BE2C (cell line): ENCODE results near the gene KRT32.

Source experiments
- DNase-seq: peaks from one replicate; pipeline ENCODE4 v3.0.0-alpha.2; 2020
- H3K27me3 ChIP-seq: fragments of 250-450 bp; sonication (Bioruptor Pico); 2 replicates; pipeline ENCODE4 v1.5.1; 2020; ENCODE audit warnings: mild to moderate bottlenecking
- H3K36me3 ChIP-seq: fragments of 250-450 bp; sonication (Bioruptor Pico); 2 replicates; pipeline ENCODE4 v1.5.1; 2020; ENCODE audit warnings: mild to moderate bottlenecking
- H3K4me1 ChIP-seq: fragments of 250-450 bp; sonication (Bioruptor Pico); 2 replicates; pipeline ENCODE4 v1.5.1; 2020
- H3K4me3 ChIP-seq: 2 replicates; pipeline ENCODE4 v1.5.1; 2011; ENCODE audit warnings: low read depth, low read length
- H3K9me3 ChIP-seq: fragments of 250-450 bp; sonication (Bioruptor Pico); 2 replicates; pipeline ENCODE4 v1.5.1; 2020
- CTCF ChIP-seq: IDR thresholded peaks from 2 replicates; pipeline ENCODE4 v1.5.1; 2012; ENCODE audit warnings: mild to moderate bottlenecking, low read depth, low read length

The KRT32 gene

GRCh38 chr17:41504246-41504977 is 37.2 kb upstream of the KRT32 start:
- H3K4me1 ChIP-seq = peaks cover 5% of the 10 kb centered on the region; the same call in 1 of the 2 replicates
- H3K9me3 ChIP-seq = no peaks in the 10 kb centered on the region
- no peak for DNase-seq
- no peak for TF ChIP-seq CTCF
- no peaks in the 10 kb centered on the region for H3K27me3 ChIP-seq
- no peaks in the 10 kb centered on the region for H3K36me3 ChIP-seq
- H3K4me3 ChIP-seq = no peak overlapping the region

GRCh38 chr17:41503202-41503601 is 36.0 kb upstream of the KRT32 start:
- no peak for TF ChIP-seq CTCF
- no peaks in the 10 kb centered on the region for H3K27me3 ChIP-seq
- no peaks in the 10 kb centered on the region for H3K36me3 ChIP-seq
- no peaks in the 10 kb centered on the region for H3K9me3 ChIP-seq
- H3K4me1 ChIP-seq = peaks cover 5% of the 10 kb centered on the region; the same call in 1 of the 2 replicates
- no peak overlapping the region for H3K4me3 ChIP-seq
- no peak for DNase-seq

GRCh38 chr17:41500131-41500911 is 33.1 kb upstream of the KRT32 start:
- no peak for DNase-seq
- TF ChIP-seq CTCF = no peak
- Histone ChIP-seq H3K4me3 (no peak overlapping the region), H3K36me3 (no peaks in the 10 kb centered on the region), H3K9me3 (no peaks in the 10 kb centered on the region), H3K4me1 (peaks cover 5% of the 10 kb centered on the region; the same call in 1 of the 2 replicates), H3K27me3 (no peaks in the 10 kb centered on the region)

GRCh38 chr17:41499714-41500113 is 32.5 kb upstream of the KRT32 start:
- Histone ChIP-seq H3K9me3 (no peaks in the 10 kb centered on the region), H3K27me3 (no peaks in the 10 kb centered on the region), H3K4me1 (peaks cover 5% of the 10 kb centered on the region; the same call in 1 of the 2 replicates), H3K4me3 (no peak overlapping the region), H3K36me3 (no peaks in the 10 kb centered on the region)
- TF ChIP-seq CTCF = no peak
- DNase-seq = no peak

GRCh38 chr17:41498276-41498675 is 31.1 kb upstream of the KRT32 start:
- H3K4me3 ChIP-seq = no peak overlapping the region
- H3K4me1 ChIP-seq = peaks cover 5% of the 10 kb centered on the region; the same call in 1 of the 2 replicates
- no peaks in the 10 kb centered on the region for H3K9me3 ChIP-seq
- DNase-seq = no peak
- no peaks in the 10 kb centered on the region for H3K27me3 ChIP-seq
- H3K36me3 ChIP-seq = no peaks in the 10 kb centered on the region
- TF ChIP-seq CTCF = no peak
